DND-41 (cell line): ENCODE data around the gene KATNIP.

Experiments used
- EZH2 ChIP-seq: IDR thresholded peaks from 3 replicates; pipeline ENCODE4 v1.6.1; 2012; ENCODE audit warnings: borderline replicate concordance, low read depth, mild to moderate bottlenecking, moderate library complexity, low read length, inconsistent platforms; ENCODE audit not compliant: severe bottlenecking
- TF ChIP-seq, protein P1 (sequence below): IDR thresholded peaks from 2 replicates; pipeline ENCODE4 v1.5.1; 2012; ENCODE audit warnings: borderline replicate concordance, low read length, moderate library complexity, mild to moderate bottlenecking; ENCODE audit not compliant: poor library complexity, severe bottlenecking; ENCODE audit errors: extremely low read depth

- no peak for TF ChIP-seq EZH2
- TF ChIP-seq, protein P1, sequence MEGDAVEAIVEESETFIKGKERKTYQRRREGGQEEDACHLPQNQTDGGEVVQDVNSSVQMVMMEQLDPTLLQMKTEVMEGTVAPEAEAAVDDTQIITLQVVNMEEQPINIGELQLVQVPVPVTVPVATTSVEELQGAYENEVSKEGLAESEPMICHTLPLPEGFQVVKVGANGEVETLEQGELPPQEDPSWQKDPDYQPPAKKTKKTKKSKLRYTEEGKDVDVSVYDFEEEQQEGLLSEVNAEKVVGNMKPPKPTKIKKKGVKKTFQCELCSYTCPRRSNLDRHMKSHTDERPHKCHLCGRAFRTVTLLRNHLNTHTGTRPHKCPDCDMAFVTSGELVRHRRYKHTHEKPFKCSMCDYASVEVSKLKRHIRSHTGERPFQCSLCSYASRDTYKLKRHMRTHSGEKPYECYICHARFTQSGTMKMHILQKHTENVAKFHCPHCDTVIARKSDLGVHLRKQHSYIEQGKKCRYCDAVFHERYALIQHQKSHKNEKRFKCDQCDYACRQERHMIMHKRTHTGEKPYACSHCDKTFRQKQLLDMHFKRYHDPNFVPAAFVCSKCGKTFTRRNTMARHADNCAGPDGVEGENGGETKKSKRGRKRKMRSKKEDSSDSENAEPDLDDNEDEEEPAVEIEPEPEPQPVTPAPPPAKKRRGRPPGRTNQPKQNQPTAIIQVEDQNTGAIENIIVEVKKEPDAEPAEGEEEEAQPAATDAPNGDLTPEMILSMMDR, result no peak
Measured at GRCh38 chr16:27549464-27549745, 539 bp upstream of the KATNIP start.
